Esophagus (tissue), 2 donors: ENCODE results near the gene FAM184A. TPM values are rescaled to one million over a fixed set of nuclear protein-coding genes. Genes with fewer than 3 reads are reported as not detected.
"Not testable (repeated sequence)": the region's sequence is repeated elsewhere in the genome, so short reads cannot be mapped to it uniquely, and the experiment has no call there.

Experiments
- H3K27ac ChIP-seq, 2 donors: one replicate each; pipeline ENCODE4 v1.5.1; 2013; ENCODE audit warnings: low read depth in 2 of 2, mild to moderate bottlenecking in 2 of 2, inconsistent platforms in 1 of 2, low read length in 1 of 2, moderate library complexity in 1 of 2
- H3K27me3 ChIP-seq, 2 donors: one replicate each; pipeline ENCODE4 v1.6.1; 2013; ENCODE audit warnings: low read length in 2 of 2, control low read depth in 1 of 2, mild to moderate bottlenecking in 1 of 2; ENCODE audit not compliant: insufficient read depth in 2 of 2, control insufficient read depth in 1 of 2
- H3K36me3 ChIP-seq, 2 donors: one replicate each; pipeline ENCODE4 v1.6.1; 2013; ENCODE audit warnings: low read length in 1 of 2; ENCODE audit not compliant: control insufficient read depth in 2 of 2, insufficient read depth in 2 of 2
- H3K4me1 ChIP-seq, 2 donors: one replicate each; pipeline ENCODE4 v1.6.1; 2013; ENCODE audit warnings: low read length in 1 of 2; ENCODE audit not compliant: control insufficient read depth in 2 of 2, insufficient read depth in 2 of 2
- H3K4me3 ChIP-seq, 2 donors: one replicate each; pipeline ENCODE4 v1.5.1; 2013; ENCODE audit warnings: low read length in 2 of 2, mild to moderate bottlenecking in 2 of 2, low read depth in 1 of 2, moderate library complexity in 1 of 2
- H3K9me3 ChIP-seq, 2 donors: one replicate each; pipeline ENCODE4 v1.6.1; 2013; ENCODE audit warnings: mild to moderate bottlenecking in 2 of 2, low read depth in 1 of 2, low read length in 1 of 2, moderate library complexity in 1 of 2; ENCODE audit not compliant: control insufficient read depth in 2 of 2, insufficient read depth in 1 of 2
- WGBS, 2 donors: extraction: QIAGEN DNeasy Blood & Tissue Kit; methylation state at CpG; one replicate each; pipeline ENCODE4 v1.1.7; 2013; 5-methylcytosine and 5-hydroxymethylcytosine counted together
- polyA plus RNA-seq, 2 donors: library from polyadenylated mRNA; stranded (reverse); fragments of 200-250 nt; gene quantifications; one replicate each; pipeline ENCODE4 v1.2.3, GENCODE V29; 2013
- donor health status: healthy with polysubstance abuse.
- donor health status: Bipolar disorder and iron deficiency.

FAM184A gene
- polyA plus RNA-seq, 2 donors: 0.73 to 1.1 TPM

GRCh38 chr6:119119062-119119461 lies 40.6 kb upstream of the FAM184A start:
- H3K4me3 ChIP-seq, H3K36me3 ChIP-seq, H3K27ac ChIP-seq, H3K27me3 ChIP-seq, H3K9me3 ChIP-seq, H3K4me1 ChIP-seq: not testable (repeated sequence)
- 73 to 80% methylated on average over 13 of the region's 13 CpGs for WGBS, 2 donors

- Histone ChIP-seq H3K27me3 (no peaks in the 10 kb centered on the region), H3K9me3 (no peaks in the 10 kb centered on the region), H3K27ac (no peak overlapping the region), H3K36me3 (no peaks in the 10 kb centered on the region), H3K4me3 (no peak overlapping the region), H3K4me1 (no peaks in the 10 kb centered on the region)
- WGBS, 2 donors: 77 to 79% methylated on average over 3 of the region's 3 CpGs
These were observed 38.3 kb upstream of the FAM184A start for GRCh38 chr6:119116712-119117281.

- Histone ChIP-seq H3K4me1 (no peaks in the 10 kb centered on the region), H3K27ac (no peak overlapping the region), H3K36me3 (no peaks in the 10 kb centered on the region), H3K27me3 (no peaks in the 10 kb centered on the region), H3K9me3 (no peaks in the 10 kb centered on the region), H3K4me3 (no peak overlapping the region)
- WGBS, 2 donors: 90 to 97% methylated on average over 1 of the region's 1 CpG
These were observed 35.5 kb upstream of the FAM184A start for GRCh38 chr6:119113961-119114360.

GRCh38 chr6:119112812-119113530 lies 34.5 kb upstream of the FAM184A start:
- Histone ChIP-seq H3K4me3 (no peak overlapping the region), H3K27me3 (no peaks in the 10 kb centered on the region), H3K4me1 (no peaks in the 10 kb centered on the region), H3K9me3 (no peaks in the 10 kb centered on the region), H3K36me3 (no peaks in the 10 kb centered on the region), H3K27ac (no peak overlapping the region)
- 76 to 81% methylated on average over 4 of the region's 4 CpGs for WGBS, 2 donors

DNA sequence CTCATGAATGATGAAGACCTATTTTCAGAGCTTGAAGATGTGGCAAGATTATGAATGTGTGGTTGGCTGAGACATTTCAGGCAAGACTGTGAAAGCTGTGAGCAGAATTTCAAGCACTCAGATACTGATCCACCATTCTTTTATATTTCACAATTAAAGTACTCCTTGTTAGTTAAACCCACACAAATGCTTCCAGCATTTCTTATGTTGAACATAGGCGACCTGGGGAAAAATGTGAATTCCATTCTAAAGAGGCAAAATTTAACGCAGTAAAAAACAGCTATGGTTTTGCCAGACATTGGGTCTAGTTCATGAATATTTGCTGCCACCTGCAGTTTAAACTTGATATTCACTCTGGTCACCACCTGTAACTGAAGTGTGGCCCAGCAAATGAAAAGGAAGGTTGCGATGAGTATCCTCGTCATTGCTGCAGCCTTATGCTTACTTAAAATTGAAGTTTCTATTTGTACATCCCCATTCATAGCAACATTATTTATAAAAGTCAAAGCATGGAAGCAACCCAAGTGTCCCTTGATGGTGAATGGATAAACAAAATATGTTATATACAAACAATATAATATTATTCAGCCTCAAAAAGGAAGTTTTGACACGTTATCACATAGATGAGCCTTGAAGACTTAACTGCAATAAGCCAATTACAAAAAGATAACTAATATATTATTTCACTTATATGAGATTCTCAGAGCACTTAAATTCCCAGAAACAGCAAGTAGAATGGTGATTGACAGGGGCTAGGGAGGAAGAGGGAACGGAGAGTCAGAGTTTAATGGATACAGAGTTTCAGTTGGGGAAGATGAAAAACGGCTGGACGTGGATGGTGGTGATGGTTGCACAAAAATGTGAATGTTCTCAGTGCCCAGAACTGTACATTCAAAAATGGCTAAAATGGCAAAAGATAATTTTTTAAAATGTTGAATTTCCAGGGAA lies 32.4 kb upstream of the FAM184A start:
- Histone ChIP-seq H3K9me3 (no peaks in the 10 kb centered on the region), H3K4me1 (no peaks in the 10 kb centered on the region), H3K27ac (no peak overlapping the region), H3K36me3 (no peaks in the 10 kb centered on the region), H3K27me3 (no peaks in the 10 kb centered on the region), H3K4me3 (no peak overlapping the region)
- 37 to 38% methylated on average over 8 of the region's 8 CpGs for WGBS, 2 donors

GRCh38 chr6:119109654-119110325 lies 31.3 kb upstream of the FAM184A start:
- Histone ChIP-seq H3K9me3 (no peaks in the 10 kb centered on the region), H3K27me3 (no peaks in the 10 kb centered on the region), H3K27ac (no peak overlapping the region), H3K4me1 (no peaks in the 10 kb centered on the region), H3K4me3 (no peak overlapping the region), H3K36me3 (no peaks in the 10 kb centered on the region)
- 78 to 79% methylated on average over 8 of the region's 8 CpGs for WGBS, 2 donors

DNA sequence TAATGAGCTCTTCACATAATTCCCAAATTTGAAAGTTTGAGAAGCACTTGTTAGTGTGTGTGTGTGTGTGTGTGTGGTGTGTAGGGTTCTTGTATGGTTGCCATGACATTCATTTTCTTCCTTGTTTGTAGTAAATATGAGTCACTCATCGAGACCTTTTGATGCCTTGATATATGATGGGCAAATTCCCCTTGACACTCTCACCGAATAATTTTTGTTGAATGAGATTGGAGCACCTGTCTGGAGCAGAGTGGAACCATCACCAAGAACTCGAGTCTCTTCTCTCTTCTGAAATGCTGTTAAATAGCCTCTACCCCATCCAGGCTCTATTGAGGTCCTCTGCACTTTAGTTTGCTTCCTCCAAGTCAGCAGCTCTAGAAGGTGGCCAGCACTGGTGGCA lies 29.6 kb upstream of the FAM184A start:
- H3K4me3 ChIP-seq: no peak overlapping the region
- H3K27ac ChIP-seq: no peak overlapping the region
- H3K4me1 ChIP-seq: no peaks in the 10 kb centered on the region
- H3K36me3 ChIP-seq: no peaks in the 10 kb centered on the region
- WGBS, 2 donors: 70 to 73% methylated on average over 3 of the region's 3 CpGs
- H3K27me3 ChIP-seq: no peaks in the 10 kb centered on the region
- H3K9me3 ChIP-seq: no peaks in the 10 kb centered on the region

DNA sequence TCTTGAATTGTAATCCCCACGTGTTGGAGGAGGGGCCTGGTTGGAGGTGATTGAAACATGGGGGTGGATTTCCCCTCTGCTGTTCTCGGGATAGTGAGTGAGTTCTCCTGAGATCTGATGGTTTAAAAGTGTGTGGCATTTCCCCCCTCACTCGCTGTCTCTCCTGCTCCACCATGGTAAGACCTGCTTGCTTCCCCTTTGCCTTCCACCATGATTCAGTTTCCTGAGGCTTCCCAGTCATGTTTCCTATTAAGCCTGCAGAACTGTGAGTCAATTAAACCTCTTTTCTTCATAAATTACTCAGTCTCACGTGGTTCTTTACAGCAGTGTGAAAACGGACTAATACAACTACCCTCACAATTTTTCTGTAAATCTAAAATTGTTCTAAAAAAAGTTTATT lies 26.8 kb upstream of the FAM184A start:
- Histone ChIP-seq H3K27ac (no peak overlapping the region), H3K4me1 (no peaks in the 10 kb centered on the region), H3K36me3 (no peaks in the 10 kb centered on the region), H3K9me3 (no peaks in the 10 kb centered on the region), H3K27me3 (no peaks in the 10 kb centered on the region), H3K4me3 (no peak overlapping the region)
- 62 to 64% methylated on average over 5 of the region's 5 CpGs for WGBS, 2 donors

DNA sequence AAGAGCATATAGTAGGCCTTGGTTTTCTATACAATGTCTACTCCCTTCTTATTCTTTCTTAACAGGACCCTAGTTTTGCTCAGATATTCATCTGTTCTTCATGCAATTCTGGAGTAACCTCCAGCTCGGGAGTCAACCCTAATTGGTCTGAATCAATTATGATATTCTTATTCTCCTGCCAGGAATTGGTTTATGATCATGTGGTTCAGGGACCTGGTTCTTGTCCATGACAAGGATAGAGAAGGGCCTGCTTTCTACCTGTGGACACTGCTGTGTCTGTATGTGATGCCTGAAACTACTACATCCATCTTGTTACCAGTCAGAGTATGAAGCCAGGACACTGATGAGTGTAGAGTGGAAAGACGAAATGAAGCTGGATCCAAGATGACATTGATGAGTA lies 24.4 kb upstream of the FAM184A start:
- Histone ChIP-seq H3K27me3 (no peaks in the 10 kb centered on the region), H3K36me3 (no peaks in the 10 kb centered on the region), H3K4me1 (no peaks in the 10 kb centered on the region), H3K27ac (no peak overlapping the region), H3K9me3 (no peaks in the 10 kb centered on the region), H3K4me3 (no peak overlapping the region)
- 82 to 83% methylated on average over 2 of the region's 2 CpGs for WGBS, 2 donors
